Measurements from ENCODE around the gene VWF.

VWF gene

DNA sequence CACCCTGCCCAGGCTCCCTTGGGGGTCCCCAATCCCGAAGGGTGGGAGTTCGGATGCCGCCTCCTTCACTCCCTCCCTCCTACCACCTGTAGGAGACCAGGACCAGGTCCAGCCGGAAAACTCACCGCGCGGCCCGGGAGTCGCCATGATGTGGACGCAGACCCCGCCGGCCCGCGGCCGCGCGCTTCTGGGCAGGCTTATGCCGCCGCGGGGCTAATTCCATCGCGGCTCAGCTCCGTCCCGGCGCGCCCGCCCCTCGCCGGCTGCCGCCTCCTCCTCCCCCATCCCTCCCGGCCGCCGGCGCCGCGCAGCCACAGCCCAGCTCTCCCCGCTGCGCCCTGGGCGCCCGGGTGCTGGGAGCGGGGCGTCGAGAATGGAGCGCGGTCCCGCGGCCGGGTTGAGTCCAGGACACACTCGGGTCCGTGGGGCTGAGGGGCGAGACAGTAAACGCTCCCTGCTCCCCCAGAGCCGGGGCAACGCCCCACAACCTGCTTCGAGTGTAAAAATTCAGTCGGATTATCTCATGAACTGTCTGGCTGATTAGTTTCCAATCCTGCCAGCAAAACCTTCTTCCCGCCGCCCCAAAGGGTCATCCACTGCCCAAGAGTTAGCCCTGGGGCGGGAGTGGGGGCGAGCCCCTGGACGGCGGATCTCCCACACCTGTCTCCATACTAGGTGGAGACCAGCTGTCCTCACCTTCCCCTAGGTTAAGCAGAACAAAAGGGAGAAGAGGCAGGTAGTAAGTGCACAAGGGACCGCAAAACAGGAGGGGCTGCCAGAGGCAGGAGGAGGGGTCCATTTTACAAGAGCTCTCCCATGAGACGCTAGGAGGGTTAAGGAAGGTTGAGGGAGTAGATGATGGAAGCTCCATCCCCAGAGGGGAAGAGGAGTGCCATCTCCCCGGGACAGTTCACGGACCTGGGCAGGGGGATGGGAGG is 179.1 kb downstream of the VWF start, which contains the start of gene ANO2:
TSS of gene ANO2 (minus strand) at position 189 of the 938 bp plus-strand sequence. CDS start at position 147, 42 bp downstream.
- in situ Hi-C loops (cut with MboI; ENCODE audit: low pct_unique_long_range_greater_than_20kb, low sequenced_read_pairs): no loop called here
- no peak for DNase-seq

DNA sequence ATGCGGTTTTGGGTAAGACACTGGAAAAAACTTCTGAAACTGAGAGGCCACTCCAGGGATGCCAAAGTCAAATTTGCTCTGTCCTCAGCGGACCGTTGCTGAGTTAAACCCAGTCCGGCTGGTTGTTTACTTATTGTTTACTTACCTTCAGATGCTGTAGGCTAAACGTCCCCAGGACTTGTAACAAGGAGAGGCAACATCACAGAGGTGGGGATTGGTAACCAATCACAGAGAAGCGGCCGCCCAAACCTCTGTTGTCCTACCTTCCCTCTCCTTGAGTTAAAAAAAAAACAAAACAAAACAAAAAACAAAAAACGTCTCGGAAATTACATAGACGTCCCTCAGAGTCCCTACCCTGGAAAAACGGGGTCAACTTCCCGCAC is 179.8 kb downstream of the VWF start:
- in situ Hi-C loops (cut with MboI; ENCODE audit: low pct_unique_long_range_greater_than_20kb, low sequenced_read_pairs): no loop called here
- DNase-seq: no peak

DNA sequence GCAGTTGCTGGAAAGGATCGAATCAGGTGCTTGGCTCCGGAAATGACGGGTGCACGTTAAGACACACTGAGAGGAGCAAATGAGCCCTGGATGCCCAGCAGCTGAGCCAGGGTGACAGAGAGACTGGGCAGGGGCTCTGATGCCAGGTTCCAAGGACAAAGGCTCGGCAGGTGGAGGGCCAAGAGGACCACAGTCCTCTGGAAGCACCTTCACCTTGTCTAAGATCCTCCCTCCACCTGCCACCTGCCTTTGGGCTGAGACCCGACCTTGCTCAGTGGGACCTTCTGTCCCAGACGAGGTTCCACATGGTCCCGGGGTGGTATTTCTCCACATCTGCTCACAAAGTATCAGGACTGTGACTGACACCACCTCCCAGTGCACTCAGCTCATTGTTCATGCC is 180.4 kb downstream of the VWF start:
- in situ Hi-C loops (cut with MboI; ENCODE audit: low pct_unique_long_range_greater_than_20kb, low sequenced_read_pairs): no loop called here
- no peak for DNase-seq

DNA sequence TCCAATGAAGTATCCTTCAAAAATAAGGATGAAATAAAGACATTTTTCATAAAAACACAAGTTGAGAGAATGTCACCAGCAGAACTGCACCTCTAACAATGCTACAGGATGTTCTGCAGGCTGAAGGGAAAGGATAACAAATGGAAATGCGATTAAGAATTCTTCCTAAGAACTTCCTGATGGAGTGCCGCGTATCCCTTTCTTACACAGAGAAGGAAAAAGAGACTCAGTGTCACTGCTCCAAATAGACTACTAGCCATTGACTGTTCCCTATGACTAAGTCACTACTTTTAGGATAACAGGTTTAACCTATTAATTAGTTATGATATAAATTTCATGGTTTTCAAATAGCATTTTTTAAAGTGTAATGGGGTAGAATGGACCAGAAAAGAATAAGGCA is 182.6 kb downstream of the VWF start:
- in situ Hi-C loops (cut with MboI; ENCODE audit: low pct_unique_long_range_greater_than_20kb, low sequenced_read_pairs): no loop called here

DNA sequence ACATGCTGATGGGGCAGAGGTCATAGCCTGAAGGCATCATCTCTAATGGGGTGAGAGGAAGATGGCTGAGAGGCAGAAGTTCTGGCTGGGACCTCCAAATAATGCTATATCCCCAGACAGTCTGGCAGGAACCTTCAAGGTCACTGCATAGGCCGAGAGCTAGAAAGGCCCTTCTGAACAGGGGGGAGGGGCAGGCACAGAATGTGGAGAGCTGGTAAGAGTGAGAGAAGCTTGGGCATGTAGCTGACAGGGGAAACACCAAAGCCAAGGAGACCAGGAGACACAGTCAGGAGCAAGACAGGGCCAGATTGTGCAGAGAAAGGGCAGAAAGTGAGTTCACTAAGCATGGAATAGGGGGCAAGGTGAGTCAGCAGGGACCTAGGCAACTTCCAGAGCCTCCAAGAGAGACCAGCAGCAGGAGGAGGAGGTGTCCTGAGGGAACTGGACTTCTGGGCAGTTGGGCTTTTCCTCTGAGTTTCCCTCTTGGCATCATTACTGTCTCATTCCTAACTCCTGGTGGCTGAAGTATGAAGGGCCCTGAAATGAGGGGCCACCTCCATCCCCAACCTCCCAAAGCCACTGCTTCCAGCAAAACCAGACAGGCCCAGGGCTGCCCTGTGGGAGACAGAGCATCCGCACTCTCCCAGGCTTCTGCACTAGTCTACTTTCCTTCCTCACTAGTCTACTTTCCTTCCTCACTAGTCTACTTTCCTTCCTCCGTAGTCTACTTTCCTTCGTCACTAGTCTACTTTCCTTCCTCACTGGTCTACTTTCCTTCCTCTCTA is 196.5 kb downstream of the VWF start:
- DNase-seq: no peak
- in situ Hi-C loops (cut with MboI; ENCODE audit: low pct_unique_long_range_greater_than_20kb, low sequenced_read_pairs): no loop called here

More for the DNA sequence above, 182.6 kb downstream of the VWF start:
- no peak for DNase-seq

DNA sequence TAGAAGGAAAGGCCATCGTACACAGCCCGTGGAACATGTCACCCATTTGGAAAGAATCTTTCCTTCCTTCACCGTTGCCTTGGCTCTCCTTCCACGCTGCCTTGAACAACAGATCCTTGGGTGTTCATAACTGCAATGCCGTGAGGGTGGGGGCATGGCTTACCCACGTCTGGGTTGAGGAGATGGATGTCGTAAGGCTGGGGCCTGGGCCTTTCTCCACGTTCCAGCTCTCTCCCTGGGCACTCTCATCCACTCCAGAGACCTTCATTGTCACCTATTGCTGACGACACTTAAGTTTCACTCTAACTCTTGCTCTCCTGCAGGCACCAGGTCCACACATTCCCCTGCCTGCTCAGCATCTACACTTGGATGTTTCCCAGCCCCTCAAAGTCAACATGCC is 198.8 kb downstream of the VWF start:
- DNase-seq: no peak
- in situ Hi-C loops (cut with MboI; ENCODE audit: low pct_unique_long_range_greater_than_20kb, low sequenced_read_pairs): no loop called here

DNA sequence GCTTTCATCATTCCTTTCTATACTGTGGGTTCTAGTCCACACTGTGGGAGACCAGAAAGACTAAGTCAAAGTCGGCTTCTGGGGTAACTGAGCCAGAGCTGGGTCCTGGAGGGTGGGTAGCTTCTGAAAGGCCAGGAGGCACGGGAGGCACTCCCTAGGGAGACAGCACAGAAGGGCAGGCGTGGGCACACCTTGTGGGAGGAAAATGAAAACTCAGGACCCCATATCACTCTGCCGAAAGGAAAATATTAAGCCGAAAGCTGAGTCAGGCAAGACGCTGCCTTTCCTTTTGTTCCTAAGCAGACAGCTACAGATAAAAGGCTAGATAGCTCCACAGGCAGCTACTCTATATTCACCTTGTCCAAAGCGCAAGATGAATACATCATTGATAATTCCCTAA is 200.1 kb downstream of the VWF start:
- no peak for DNase-seq
- in situ Hi-C loops (cut with MboI; ENCODE audit: low pct_unique_long_range_greater_than_20kb, low sequenced_read_pairs): no loop called here

DNA sequence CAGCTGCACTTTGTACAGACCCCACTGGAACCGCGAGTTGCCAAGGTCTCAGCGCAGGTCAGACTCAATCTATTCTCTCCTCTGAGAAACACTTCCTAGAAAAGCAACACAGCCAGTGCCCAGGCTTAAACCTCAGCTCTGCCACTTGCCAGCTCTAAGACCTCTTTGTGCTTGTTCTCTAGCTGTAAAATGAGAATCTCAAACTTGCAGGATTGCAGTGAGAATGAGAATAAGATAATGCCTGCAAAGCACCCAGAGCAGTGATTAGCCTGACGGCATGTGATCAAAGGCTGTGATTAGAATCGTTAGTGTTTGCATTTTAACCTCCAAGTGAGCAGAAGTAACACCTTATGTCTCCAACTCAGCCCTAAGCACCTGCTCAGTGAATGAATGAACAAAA is 200.7 kb downstream of the VWF start:
- DNase-seq: no peak
- in situ Hi-C loops (cut with MboI; ENCODE audit: low pct_unique_long_range_greater_than_20kb, low sequenced_read_pairs): no loop called here

DNA sequence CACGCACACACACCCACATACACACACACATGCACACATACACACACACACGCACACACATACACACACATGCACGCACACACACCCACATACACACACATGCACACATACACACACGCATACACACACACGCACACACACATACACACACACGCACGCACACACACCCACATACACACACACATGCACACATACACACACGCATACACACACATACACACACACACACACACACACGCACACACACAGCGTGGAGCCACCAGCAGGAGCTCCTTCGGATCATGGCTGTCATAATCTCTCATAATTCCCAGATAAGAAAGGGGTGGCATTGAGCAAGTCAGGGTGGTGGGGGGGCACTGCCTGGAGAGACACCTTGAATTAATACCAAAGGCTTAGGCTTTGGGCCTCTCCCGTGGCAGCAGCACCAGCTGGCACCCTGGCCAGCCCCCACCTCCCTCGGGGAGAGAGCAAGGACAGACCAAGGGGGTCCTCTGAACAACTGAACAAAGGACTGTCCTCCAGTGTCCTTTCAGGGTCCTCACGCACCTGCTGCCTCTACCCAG is 201.3 kb downstream of the VWF start:
- no peak for DNase-seq
- in situ Hi-C loops (cut with MboI; ENCODE audit: low pct_unique_long_range_greater_than_20kb, low sequenced_read_pairs): no loop called here

DNA sequence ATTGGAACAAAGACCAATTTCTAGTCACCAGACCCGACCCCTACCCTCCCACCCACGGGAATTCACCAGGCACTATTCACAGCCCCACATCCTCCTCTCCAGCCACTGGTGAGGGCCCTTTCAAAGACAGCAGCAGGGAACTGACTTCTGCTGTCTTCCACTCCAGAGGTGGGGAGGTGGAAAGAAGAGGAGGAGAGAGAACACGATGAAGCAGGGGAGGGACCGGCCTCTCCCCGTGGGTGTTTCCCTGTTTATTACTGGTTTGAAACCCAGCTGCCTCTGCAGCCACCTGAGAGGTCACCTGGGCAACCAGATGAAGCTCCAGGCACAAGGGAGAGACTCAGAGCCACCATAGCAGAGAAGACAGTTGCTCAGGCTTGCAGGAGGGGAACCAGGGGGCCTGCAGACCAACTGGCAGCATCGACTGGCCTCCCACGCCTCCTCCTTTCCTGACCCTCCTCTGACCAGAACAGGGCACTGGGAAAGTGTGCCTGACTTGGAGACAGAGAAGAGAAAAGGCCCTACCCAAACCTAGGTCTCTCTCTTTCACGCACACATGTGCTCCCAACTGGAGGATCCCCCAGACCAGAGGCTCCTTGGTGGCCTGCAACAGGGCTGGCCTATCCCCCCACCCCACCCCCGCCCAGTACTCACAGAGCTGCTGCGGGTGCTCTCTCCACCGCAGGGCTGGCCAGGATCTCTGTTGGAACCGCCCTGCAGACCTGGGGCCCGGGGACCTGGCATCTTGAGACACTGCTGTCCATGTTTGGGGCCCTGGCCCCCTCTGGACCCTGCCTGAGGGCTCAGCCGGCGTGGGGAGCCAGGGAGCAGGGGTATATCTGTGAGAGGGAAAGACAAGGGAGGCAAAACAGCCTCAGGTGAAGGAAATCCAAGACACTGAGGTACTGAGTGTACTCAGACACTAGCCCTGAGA is 202.2 kb downstream of the VWF start:
- DNase-seq: no peak
- in situ Hi-C loops (cut with MboI; ENCODE audit: low pct_unique_long_range_greater_than_20kb, low sequenced_read_pairs): no loop called here

DNA sequence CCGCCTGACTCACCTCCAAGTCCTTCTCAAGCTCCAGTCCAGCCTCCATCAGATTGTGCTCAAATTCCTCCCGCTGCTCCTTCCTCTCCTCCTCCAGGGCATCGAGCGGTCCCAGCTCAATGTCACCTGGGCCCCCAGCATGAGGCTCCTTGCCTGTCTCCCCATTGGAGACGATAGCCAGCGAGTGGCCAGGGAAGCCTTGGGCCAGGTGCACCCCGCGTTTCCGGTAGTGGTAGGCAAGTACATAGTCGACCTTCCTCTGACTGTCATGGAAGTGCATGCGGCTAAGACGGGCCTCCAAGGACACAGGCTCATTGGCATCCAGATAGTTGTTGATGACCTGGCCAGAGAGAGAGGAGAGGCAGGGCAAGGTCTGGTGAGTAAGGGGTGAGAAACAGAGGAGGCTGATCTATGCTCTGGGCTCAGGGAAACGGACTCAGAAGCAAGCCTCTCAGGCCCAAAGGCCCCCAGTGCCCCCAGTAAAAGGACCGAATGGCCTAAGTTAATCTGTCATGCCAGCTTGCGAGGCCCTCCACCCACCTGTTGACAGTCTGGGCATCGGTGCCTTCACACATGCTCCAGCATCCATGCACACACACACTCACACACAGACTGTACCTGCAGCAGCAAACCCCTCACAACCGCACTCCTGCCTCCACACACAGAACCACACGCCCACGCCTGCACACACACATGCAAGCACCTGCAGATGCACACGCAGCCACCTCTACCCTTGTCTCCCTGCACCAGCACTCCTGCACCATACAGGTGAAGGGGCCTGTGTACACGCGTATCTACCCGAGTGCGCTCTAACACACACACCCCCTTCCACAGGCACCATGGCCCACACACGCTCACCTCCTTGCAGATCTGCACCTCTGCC is 203.2 kb downstream of the VWF start:
- no peak for DNase-seq
- in situ Hi-C loops (cut with MboI; ENCODE audit: low pct_unique_long_range_greater_than_20kb, low sequenced_read_pairs): no loop called here

DNA sequence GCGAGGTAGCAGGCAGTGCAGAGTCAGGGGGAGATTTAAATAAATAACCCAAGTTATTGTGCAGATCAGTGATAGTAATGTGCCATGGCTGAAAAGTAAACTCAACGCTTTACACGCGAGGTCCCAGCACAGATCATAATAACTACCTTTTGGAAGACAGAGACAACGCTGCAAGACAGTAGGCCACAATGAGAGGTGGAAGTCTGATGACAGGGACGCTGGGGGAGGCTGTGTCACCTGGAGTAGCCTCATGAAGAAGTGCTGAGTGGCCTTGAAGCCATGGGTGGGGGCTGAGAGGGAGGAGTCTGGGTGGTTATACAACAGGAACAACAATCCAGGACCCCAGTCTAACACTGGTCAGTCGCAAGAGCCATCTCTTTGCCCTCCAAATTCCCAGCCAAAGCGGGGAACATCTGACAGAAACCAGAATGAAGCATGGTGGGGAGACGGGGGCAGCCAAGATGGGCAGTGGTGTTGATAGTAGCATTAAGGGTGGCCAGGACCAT is 207.6 kb downstream of the VWF start:
- in situ Hi-C loops (cut with MboI; ENCODE audit: low pct_unique_long_range_greater_than_20kb, low sequenced_read_pairs): no loop called here
- no peak for DNase-seq

DNA sequence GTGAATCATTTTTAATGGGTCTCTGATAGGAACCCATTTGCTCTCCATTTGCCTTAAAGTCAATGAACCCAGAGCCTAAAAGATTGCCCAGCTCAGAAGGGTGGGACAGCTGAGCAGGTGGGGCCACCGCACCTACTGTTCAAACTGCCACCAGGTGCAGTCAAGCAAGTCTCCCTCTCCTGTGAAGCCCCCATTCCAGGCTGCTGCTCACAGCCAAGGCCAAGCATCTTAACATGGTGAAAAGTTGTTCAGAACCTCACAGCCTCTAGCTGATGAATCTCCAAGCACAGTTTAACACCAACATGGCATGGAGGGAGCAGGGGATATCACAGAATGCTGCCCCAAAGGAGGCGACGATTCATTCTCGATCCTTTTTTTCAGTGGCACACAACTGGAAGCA is 209.0 kb downstream of the VWF start:
- in situ Hi-C loops (cut with MboI; ENCODE audit: low pct_unique_long_range_greater_than_20kb, low sequenced_read_pairs): no loop called here
- DNase-seq: no peak

DNA sequence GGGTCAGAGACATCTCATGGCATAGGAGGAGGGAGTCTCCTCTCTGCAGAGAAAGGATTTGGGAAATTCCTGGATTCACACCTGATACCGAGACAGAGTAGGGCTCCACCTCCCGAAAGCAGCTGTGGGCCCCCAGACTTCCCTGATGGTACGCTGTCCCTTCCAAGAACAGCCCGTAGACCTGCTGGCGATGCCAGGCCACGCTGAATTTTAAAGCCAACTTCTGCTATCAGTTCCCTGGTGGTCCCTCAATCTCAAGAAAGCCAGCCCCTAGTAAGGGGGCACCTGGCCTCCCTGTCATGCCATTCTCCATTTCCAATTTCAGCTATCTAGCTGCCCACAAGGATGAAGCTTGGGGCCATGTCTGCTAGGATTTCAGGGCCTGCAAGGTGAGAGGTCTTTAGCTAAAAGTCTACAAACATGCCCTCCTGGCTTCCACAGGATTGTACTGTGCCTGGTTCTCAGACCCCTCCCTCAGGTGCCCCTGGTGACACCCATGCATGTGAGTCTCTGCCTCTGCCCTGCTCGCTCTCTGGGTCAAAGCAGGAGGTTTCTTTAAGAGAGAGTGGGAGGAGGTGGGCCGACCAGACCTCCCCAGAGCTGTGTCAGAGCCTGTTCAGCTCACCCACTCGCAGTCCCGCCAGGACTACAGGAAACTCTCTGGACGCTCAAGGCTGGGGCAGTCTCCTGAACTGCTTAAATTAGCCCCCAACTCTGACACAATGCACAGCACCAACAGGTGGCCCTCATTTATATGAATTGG is 209.9 kb downstream of the VWF start:
- DNase-seq: no peak
- in situ Hi-C loops (cut with MboI; ENCODE audit: low pct_unique_long_range_greater_than_20kb, low sequenced_read_pairs): no loop called here

DNA sequence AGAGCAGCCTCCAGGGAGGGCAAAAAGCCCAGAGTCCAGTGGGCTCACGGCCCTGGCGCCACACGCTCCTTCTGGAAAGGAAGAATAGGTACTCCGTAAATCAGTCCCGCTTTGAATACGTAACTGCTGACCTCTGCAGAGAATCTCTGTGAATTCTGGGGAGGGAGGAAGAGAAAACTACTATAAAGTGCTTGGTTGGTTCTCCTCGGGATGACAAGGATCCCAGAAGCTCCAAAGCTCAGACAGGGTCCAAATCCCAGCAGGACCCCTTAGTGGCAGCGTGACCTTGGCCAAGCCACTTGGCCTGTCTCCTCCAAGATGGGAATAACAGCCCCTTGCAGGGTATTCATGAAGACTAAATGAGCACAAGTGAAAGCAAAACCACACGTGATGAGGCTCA is 211.1 kb downstream of the VWF start:
- in situ Hi-C loops (cut with MboI; ENCODE audit: low pct_unique_long_range_greater_than_20kb, low sequenced_read_pairs): no loop called here

DNA sequence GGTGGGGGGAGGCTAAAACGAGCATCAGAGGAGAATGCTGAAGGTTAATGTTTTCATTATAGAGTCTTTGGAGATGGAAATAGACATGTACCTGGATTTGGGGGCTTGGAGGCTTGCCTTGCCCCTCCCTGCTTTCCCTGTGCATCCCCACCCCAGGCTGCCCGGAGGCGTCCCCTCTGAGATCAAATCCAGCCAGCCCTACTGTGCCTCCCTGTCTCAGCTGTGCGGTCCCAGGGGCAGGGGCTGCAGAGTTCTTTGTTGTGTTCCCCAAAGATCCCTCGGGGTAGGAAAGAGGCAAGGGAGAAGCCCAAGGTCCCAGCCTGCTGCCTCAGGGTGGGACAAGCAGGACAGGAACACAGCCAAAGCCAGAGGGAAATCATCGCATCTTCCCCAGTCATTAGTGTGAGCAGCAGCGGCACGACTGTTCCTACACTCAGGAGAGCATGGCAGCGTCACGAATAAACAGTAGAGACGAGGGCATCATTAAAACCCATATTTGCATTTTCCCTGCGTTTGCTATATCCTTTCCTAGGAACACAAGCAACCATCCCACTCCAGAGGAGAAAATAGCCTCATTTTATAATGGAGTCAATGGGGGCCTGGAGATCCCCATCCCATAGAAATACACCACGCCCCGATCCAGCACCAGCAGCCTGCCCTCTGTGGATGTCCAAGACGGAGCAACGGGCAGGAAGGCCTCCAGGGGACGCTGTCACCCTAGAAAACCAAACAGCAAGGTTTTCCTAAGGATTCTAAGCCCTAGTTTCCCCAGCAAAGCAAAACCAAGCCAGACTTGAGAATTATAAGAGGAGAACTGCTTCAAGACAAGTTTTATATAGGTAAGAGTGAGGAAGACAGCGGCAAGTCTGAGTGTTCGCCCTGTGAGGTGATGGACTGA is 211.8 kb downstream of the VWF start:
- DNase-seq: no peak
- in situ Hi-C loops (cut with MboI; ENCODE audit: low pct_unique_long_range_greater_than_20kb, low sequenced_read_pairs): no loop called here

More for the DNA sequence above, 211.1 kb downstream of the VWF start:
- DNase-seq: no peak
